PC-3 (cell line): ENCODE results near the gene ARID5A. TPM values are rescaled to one million over a fixed set of nuclear protein-coding genes. Genes with fewer than 3 reads are reported as not detected.
"Not testable (repeated sequence)": the region's sequence is repeated elsewhere in the genome, so short reads cannot be mapped to it uniquely, and the experiment has no call there.

ENCODE experiments used
- ATAC-seq: fragments of 200-7000 bp; cut with Tn5 transposase; 2 replicates; pipeline ENCODE4 v1.9.1; 2020; ENCODE audit warnings: mild to moderate bottlenecking, moderate library complexity
- BruUV-seq: library from RNA; stranded (reverse); fragments of 400-500 nt; replicated peaks from 2 replicates; lab custom pipeline; 2021; lab: Mats Ljungman, UMichigan
- CTCF ChIA-PET: fragments of 300-600 bp; sonication (Branson Sonifier 250); formaldehyde crosslinking; loops from one replicate; lab custom pipeline; 2022; ENCODE audit warnings: antibody characterized with exemption; lab: Charles Lee
- POLR2A ChIA-PET: fragments of 300-600 bp; sonication (Branson Sonifier 250); formaldehyde crosslinking; loops from one replicate; lab custom pipeline; 2022; ENCODE audit warnings: antibody characterized with exemption; ENCODE audit not compliant: unreplicated experiment; lab: Charles Lee
- DNase-seq: peaks from one replicate; pipeline ENCODE4 v3.0.0-alpha.2; 2015
- H2AFZ ChIP-seq: fragments of 300-600 bp; sonication (generic); 2 replicates; pipeline ENCODE4 v1.6.0; 2016; ENCODE audit warnings: antibody characterized with exemption, low read length
- H3F3A ChIP-seq: fragments of 300-600 bp; sonication (generic); one replicate; pipeline ENCODE4 v1.6.0; 2017; ENCODE audit warnings: antibody characterized with exemption, low read length, control low read depth, mild to moderate bottlenecking; ENCODE audit not compliant: unreplicated experiment
- H3K27ac ChIP-seq: fragments of 300-600 bp; sonication (generic); 2 replicates; pipeline ENCODE4 v1.5.1; 2016; ENCODE audit warnings: mild to moderate bottlenecking, low read length
- H3K27me3 ChIP-seq: fragments of 300-600 bp; sonication (generic); 2 replicates; pipeline ENCODE4 v1.6.1; 2016; ENCODE audit warnings: low read length, mixed read lengths
- H3K36me3 ChIP-seq: fragments of 300-600 bp; sonication (generic); 2 replicates; pipeline ENCODE4 v1.6.1; 2016; ENCODE audit warnings: low read depth, mixed run types, low read length, mixed read lengths
- H3K4me1 ChIP-seq: fragments of 300-600 bp; sonication (generic); 2 replicates; pipeline ENCODE4 v1.5.1; 2016; ENCODE audit warnings: low read length; ENCODE audit not compliant: insufficient read depth
- H3K4me2 ChIP-seq: fragments of 300-600 bp; sonication (generic); 2 replicates; pipeline ENCODE4 v1.6.0; 2016; ENCODE audit warnings: low read length
- H3K4me3 ChIP-seq: fragments of 300-600 bp; sonication (generic); 2 replicates; pipeline ENCODE4 v1.5.1; 2016; ENCODE audit warnings: mild to moderate bottlenecking, low read length, mixed read lengths
- H3K79me2 ChIP-seq: fragments of 300-600 bp; sonication (generic); 2 replicates; pipeline ENCODE4 v1.6.1; 2017; ENCODE audit warnings: low read length, mixed read lengths
- H3K9ac ChIP-seq: fragments of 300-600 bp; sonication (generic); 2 replicates; pipeline ENCODE4 v1.6.0; 2016; ENCODE audit warnings: mild to moderate bottlenecking, low read length
- H3K9me2 ChIP-seq: fragments of 300-600 bp; sonication (generic); replicated peaks from 2 replicates; pipeline ENCODE4 v1.6.1; 2016; ENCODE audit warnings: mixed run types, low read length, mixed read lengths
- H3K9me3 ChIP-seq: fragments of 300-600 bp; sonication (generic); 2 replicates; pipeline ENCODE4 v1.6.1; 2016; ENCODE audit warnings: low read length, mixed read lengths
- H4K20me1 ChIP-seq: fragments of 300-600 bp; sonication (generic); 2 replicates; pipeline ENCODE4 v1.6.1; 2016; ENCODE audit warnings: low read length, mixed read lengths
- EZH2 ChIP-seq: fragments of 300-600 bp; sonication (generic); IDR thresholded peaks from one replicate; pipeline ENCODE4 v1.6.1; 2017; ENCODE audit warnings: antibody characterized with exemption, mild to moderate bottlenecking, low read length; ENCODE audit not compliant: unreplicated experiment
- EZH2phosphoT487 ChIP-seq: fragments of 300-600 bp; sonication (generic); IDR thresholded peaks from 2 replicates; pipeline ENCODE4 v1.6.1; 2018; ENCODE audit warnings: mild to moderate bottlenecking, antibody characterized with exemption, low read length, borderline replicate concordance
- intact Hi-C: fragments of 100-400 bp; cut with micrococcal nuclease; formaldehyde crosslinking; loops from 2 replicates; pipeline ENCODE4 v1.9.0; 2023
- total RNA-seq: library from RNA; depleted of rRNA; stranded (reverse); fragments of >200 nt; gene quantifications from 2 replicates; pipeline ENCODE4 v1.2.3, GENCODE V29; 2014
- TF ChIP-seq, protein P1 (sequence below): fragments of 300-600 bp; sonication (generic); conservative IDR thresholded peaks from 2 replicates; pipeline ENCODE4 v1.5.1; 2017; ENCODE audit warnings: antibody characterized with exemption, low read depth, mild to moderate bottlenecking, low read length

ARID5A gene
- total RNA-seq, 1 experiment from 2014 or later: 8.2 TPM

DNA sequence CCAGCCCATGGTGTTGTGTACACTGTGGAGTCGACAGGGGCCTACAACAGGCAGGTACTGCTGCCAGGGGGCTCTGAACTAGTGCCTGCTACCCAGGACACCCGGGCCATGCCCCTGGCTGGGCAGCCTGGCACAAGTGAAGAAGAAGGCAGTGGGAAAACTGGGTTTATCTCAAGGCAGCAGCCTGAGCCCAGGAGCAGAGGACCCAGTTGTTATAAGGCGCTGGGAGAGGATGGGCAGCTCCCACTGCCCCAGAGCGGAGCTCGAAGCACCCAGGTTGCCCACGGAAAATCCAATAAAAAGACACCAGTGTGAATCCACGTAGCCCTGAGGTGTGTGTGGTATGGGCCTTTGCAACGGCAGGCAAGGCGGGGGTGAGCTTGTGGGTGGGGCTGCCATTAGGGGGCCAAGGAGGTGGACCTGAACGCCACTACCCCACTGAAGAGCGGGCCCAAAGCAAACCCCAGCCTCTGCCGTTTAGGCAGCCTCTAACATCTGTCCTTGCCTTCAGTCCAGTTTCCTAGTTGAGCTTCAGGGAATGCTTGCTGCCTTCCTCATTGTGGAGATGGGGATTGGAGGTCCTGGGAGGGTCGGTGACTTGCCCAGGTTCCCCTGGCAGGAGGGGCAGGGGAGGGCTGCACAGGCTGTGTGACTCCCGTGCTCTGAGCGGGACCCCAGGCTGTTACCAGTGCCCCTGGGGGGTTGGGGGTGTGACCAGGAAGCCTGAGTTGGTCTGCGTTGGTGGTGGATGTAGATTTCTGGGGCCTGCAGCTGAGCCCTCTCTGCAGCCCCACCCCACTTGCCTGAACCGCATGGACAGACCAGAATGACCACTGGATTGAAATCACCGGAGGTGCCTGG, 16.0 kb downstream of the ARID5A start:
- Histone ChIP-seq H3K4me3 (no peak overlapping the region), H3K27me3 (no peaks in the 10 kb centered on the region), H3F3A (no peaks in the 10 kb centered on the region), H3K36me3 (no peaks in the 10 kb centered on the region), H2AFZ (no peak overlapping the region), H3K4me2 (no peak overlapping the region), H3K27ac (no peak overlapping the region), H3K79me2 (no peaks in the 10 kb centered on the region), H3K4me1 (peaks cover 27% of the 10 kb centered on the region), H3K9me3 (no peaks in the 10 kb centered on the region), H3K9me2 (no peaks in the 10 kb centered on the region), H4K20me1 (no peaks in the 10 kb centered on the region), H3K9ac (no peak overlapping the region)
- DNase-seq: no peak
- TF ChIP-seq, protein P1, sequence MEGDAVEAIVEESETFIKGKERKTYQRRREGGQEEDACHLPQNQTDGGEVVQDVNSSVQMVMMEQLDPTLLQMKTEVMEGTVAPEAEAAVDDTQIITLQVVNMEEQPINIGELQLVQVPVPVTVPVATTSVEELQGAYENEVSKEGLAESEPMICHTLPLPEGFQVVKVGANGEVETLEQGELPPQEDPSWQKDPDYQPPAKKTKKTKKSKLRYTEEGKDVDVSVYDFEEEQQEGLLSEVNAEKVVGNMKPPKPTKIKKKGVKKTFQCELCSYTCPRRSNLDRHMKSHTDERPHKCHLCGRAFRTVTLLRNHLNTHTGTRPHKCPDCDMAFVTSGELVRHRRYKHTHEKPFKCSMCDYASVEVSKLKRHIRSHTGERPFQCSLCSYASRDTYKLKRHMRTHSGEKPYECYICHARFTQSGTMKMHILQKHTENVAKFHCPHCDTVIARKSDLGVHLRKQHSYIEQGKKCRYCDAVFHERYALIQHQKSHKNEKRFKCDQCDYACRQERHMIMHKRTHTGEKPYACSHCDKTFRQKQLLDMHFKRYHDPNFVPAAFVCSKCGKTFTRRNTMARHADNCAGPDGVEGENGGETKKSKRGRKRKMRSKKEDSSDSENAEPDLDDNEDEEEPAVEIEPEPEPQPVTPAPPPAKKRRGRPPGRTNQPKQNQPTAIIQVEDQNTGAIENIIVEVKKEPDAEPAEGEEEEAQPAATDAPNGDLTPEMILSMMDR: no peak
- TF ChIP-seq EZH2phosphoT487: no peak
- TF ChIP-seq EZH2: no peak
- intact Hi-C loops: no loop called here
- no peak for ATAC-seq
- BruUV-seq: no TSS peak
- ChIA-PET POLR2A (no interaction called here), CTCF (no interaction called here)

DNA sequence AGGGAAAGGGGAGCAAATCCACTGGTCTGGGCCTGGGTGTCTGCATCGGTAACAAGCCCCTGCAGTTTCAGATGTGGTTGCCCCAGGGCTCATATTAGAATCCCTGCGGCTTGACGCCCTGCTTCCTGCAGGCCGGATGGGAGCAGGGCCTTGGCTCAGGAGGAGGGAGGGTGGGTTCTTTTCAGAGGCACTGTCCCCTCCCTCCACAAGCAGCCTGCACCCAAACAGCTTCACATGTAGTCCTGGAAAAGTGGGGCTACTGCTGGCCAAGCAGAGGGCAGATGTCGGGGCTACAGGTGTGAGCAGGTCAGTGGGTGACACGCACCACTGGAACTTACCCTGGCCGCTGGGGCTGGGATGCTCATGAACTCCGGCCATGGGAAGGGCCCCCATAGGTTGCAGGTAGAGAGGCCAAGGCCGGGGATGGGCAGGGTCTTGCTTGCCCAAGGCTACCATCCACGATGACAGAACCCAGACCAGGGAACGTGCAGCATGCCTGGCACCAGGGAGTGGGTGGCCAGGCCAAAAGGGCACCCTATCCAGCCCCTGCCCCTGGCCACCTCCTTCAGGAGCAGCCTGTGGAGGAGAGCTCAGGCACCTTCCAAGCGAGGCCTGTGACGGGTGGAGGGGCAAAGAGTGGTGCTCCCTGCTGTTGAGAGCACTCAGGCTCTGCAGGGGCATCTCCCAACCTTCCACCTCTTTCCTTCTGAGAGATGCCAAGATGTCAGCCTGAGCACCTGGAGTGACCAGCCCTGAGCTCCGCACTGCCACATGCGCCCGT, 16.8 kb downstream of the ARID5A start:
- H4K20me1 ChIP-seq: no peaks in the 10 kb centered on the region
- no peaks in the 10 kb centered on the region for H3K9me2 ChIP-seq
- no TSS peak for BruUV-seq
- no peaks in the 10 kb centered on the region for H3K79me2 ChIP-seq
- H3K27me3 ChIP-seq: no peaks in the 10 kb centered on the region
- H3K27ac ChIP-seq: no peak overlapping the region
- DNase-seq: no peak
- no peak overlapping the region for H3K4me3 ChIP-seq
- intact Hi-C loops: no loop called here
- ATAC-seq: no peak
- ChIA-PET POLR2A (no interaction called here), CTCF (interaction anchor here (0.7 kb wide), 1 partner anchor 13 kb away, joined by 7 read pairs; no protein-coding TSS in a partner anchor)
- H3K36me3 ChIP-seq: no peaks in the 10 kb centered on the region
- no peak overlapping the region for H2AFZ ChIP-seq
- peaks cover 27% of the 10 kb centered on the region for H3K4me1 ChIP-seq
- no peaks in the 10 kb centered on the region for H3F3A ChIP-seq
- H3K4me2 ChIP-seq: no peak overlapping the region
- no peaks in the 10 kb centered on the region for H3K9me3 ChIP-seq
- TF ChIP-seq EZH2phosphoT487 (no peak), EZH2 (no peak)
- TF ChIP-seq, protein P1: no peak
- H3K9ac ChIP-seq: no peak overlapping the region

DNA sequence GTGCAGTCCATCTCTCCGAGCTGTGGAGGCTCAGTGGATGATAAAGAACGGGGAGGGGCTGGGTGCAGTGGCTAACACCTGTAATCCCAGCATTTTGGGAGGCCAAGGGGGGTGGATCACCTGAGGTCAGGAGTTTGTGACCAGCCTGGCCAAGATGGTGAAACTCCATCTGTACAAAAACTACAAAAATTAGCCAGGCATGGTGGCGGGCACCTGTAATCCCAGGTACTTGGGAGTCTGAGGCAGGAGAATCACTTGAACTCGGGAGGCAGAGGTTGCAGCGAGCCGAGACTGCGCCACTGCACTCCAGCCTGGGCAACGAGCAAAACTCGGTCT, 17.4 kb downstream of the ARID5A start:
- H4K20me1 ChIP-seq, H3K9me3 ChIP-seq, POLR2A ChIA-PET, DNase-seq, ATAC-seq, H3K9me2 ChIP-seq, H3K79me2 ChIP-seq, H3K27ac ChIP-seq, BruUV-seq, H3K36me3 ChIP-seq, H3K4me3 ChIP-seq, H3K9ac ChIP-seq, H3K4me2 ChIP-seq, H3K27me3 ChIP-seq, H3F3A ChIP-seq: not testable (repeated sequence)
- Histone ChIP-seq H3K4me1 (peaks cover 27% of the 10 kb centered on the region), H2AFZ (peak overlapping the region; percentile 63)
- CTCF ChIA-PET: interaction anchor here (0.6 to 0.8 kb wide), 3 partner anchors 14 to 206 kb away, joined by 3 to 7 read pairs (median 4); no protein-coding TSS in a partner anchor
- intact Hi-C loops: loop anchor here (1.0 kb wide), 1 partner anchor 45 kb away; no protein-coding TSS in a partner anchor
